Memory B cell (primary cell): ENCODE results near the gene BCL7C.

ENCODE experiments used
- ATAC-seq: fragments of 150-1000 bp; cut with Tn5 transposase; 2 replicates; pipeline ENCODE4 v1.10.0; 2021; ENCODE audit warnings: low read depth, mild to moderate bottlenecking, moderate library complexity
- DNase-seq, 2 donors: peaks; one replicate each; pipeline ENCODE4 v3.0.0; 2022; ENCODE audit warnings: low spot score in 2 of 2
- H3K27ac Mint-ChIP-seq: one replicate; pipeline ENCODE4 v1.8.0; 2022; ENCODE audit warnings: mild to moderate bottlenecking, moderate library complexity, mixed read lengths
- H3K27me3 Mint-ChIP-seq: one replicate; pipeline ENCODE4 v1.8.0; 2022; ENCODE audit warnings: mixed read lengths
- H3K36me3 Mint-ChIP-seq: one replicate; pipeline ENCODE4 v1.8.0; 2022; ENCODE audit warnings: mild to moderate bottlenecking, mixed read lengths
- H3K4me1 Mint-ChIP-seq: one replicate; pipeline ENCODE4 v1.8.0; 2022; ENCODE audit warnings: mixed read lengths
- H3K4me3 Mint-ChIP-seq: one replicate; pipeline ENCODE4 v1.8.0; 2022; ENCODE audit warnings: mild to moderate bottlenecking, moderate library complexity, mixed read lengths
- H3K9me3 Mint-ChIP-seq: one replicate; pipeline ENCODE4 v1.8.0; 2022; ENCODE audit warnings: mixed read lengths

Gene BCL7C

GRCh38 chr16:30925995-30926811 is 32.3 kb upstream of the BCL7C start:
- peaks cover 21% of the 10 kb centered on the region for H3K4me1 Mint-ChIP-seq
- no peak overlapping the region for H3K4me3 Mint-ChIP-seq
- DNase-seq: no peak
- ATAC-seq: no peak
- peak overlapping the region; percentile 29 for H3K27ac Mint-ChIP-seq
- no peaks in the 10 kb centered on the region for H3K27me3 Mint-ChIP-seq
- no peaks in the 10 kb centered on the region for H3K9me3 Mint-ChIP-seq
- H3K36me3 Mint-ChIP-seq: peaks cover 8% of the 10 kb centered on the region

GRCh38 chr16:30925632-30925987 is 31.7 kb upstream of the BCL7C start:
- Mint-ChIP-seq H3K27ac (no peak overlapping the region), H3K27me3 (no peaks in the 10 kb centered on the region), H3K36me3 (peaks cover 4% of the 10 kb centered on the region), H3K4me3 (no peak overlapping the region), H3K4me1 (peaks cover 26% of the 10 kb centered on the region), H3K9me3 (no peaks in the 10 kb centered on the region)
- ATAC-seq (no peak), DNase-seq (no peak)

GRCh38 chr16:30924913-30925631 is 31.2 kb upstream of the BCL7C start:
- no peak overlapping the region for H3K27ac Mint-ChIP-seq
- H3K4me1 Mint-ChIP-seq: peaks cover 26% of the 10 kb centered on the region

GRCh38 chr16:30924076-30924912 is 30.4 kb upstream of the BCL7C start:
- peaks cover 4% of the 10 kb centered on the region for H3K36me3 Mint-ChIP-seq
- no peak for ATAC-seq
- no peaks in the 10 kb centered on the region for H3K27me3 Mint-ChIP-seq
- H3K9me3 Mint-ChIP-seq: no peaks in the 10 kb centered on the region
- DNase-seq: peak in 1 of 2 donors; percentile 36
- no peak overlapping the region for H3K27ac Mint-ChIP-seq
- H3K4me3 Mint-ChIP-seq: peak overlapping the region; percentile 84
- peaks cover 26% of the 10 kb centered on the region for H3K4me1 Mint-ChIP-seq

More at GRCh38 chr16:30924913-30925631, 31.2 kb upstream of the BCL7C start:
- Mint-ChIP-seq H3K36me3 (peaks cover 4% of the 10 kb centered on the region), H3K4me3 (peak overlapping the region; percentile 84), H3K27me3 (no peaks in the 10 kb centered on the region), H3K9me3 (no peaks in the 10 kb centered on the region)
- ATAC-seq: no peak
- peak in 1 of 2 donors; percentile 25 for DNase-seq

- Mint-ChIP-seq H3K27ac (peak within 1 kb of the TSS; percentile 99), H3K36me3 (peaks cover 6% of the 10 kb centered on the region), H3K4me3 (peak within 1 kb of the TSS; percentile 99), H3K27me3 (no peaks in the 10 kb centered on the region), H3K9me3 (no peaks in the 10 kb centered on the region), H3K4me1 (peaks cover 29% of the 10 kb centered on the region)
- DNase-seq (no peak), ATAC-seq (no peak)
Observed at GRCh38 chr16:30923554-30924075, 29.7 kb upstream of the BCL7C start, which contains the start of gene FBXL19. Gene FBXL19, plus strand, starts transcription at chr16:30923572. Its CDS starts 2,183 bp downstream, at chr16:30925755.

- DNase-seq (peak; percentile 81 to 90), ATAC-seq (peak; percentile 69)
- no peaks in the 10 kb centered on the region for H3K9me3 Mint-ChIP-seq
- peak overlapping the region; percentile 99 for H3K4me3 Mint-ChIP-seq
- H3K27ac Mint-ChIP-seq: peak overlapping the region; percentile 99
- no peaks in the 10 kb centered on the region for H3K27me3 Mint-ChIP-seq
- peaks cover 29% of the 10 kb centered on the region for H3K4me1 Mint-ChIP-seq
- peaks cover 7% of the 10 kb centered on the region for H3K36me3 Mint-ChIP-seq
Observed at GRCh38 chr16:30922960-30923535, 29.2 kb upstream of the BCL7C start.

GRCh38 chr16:30922420-30922959 is 28.6 kb upstream of the BCL7C start:
- Mint-ChIP-seq H3K36me3 (peaks cover 7% of the 10 kb centered on the region), H3K4me3 (peak overlapping the region; percentile 99), H3K27me3 (no peaks in the 10 kb centered on the region), H3K27ac (peak overlapping the region; percentile 99), H3K9me3 (no peaks in the 10 kb centered on the region), H3K4me1 (peaks cover 27% of the 10 kb centered on the region)
- ATAC-seq (peak; percentile 72), DNase-seq (peak; percentile 94 to 99)

- Mint-ChIP-seq H3K27me3 (no peaks in the 10 kb centered on the region), H3K9me3 (no peaks in the 10 kb centered on the region), H3K4me1 (peaks cover 27% of the 10 kb centered on the region), H3K36me3 (peaks cover 7% of the 10 kb centered on the region), H3K4me3 (peak overlapping the region; percentile 99), H3K27ac (peak overlapping the region; percentile 99)
- ATAC-seq (peak; percentile 9), DNase-seq (peak; percentile 87 to 89)
Observed at GRCh38 chr16:30921748-30922419, 28.0 kb upstream of the BCL7C start.

GRCh38 chr16:30921459-30921747 is 27.5 kb upstream of the BCL7C start:
- no peak for ATAC-seq
- no peak for DNase-seq
- Mint-ChIP-seq H3K27ac (peak overlapping the region; percentile 99), H3K9me3 (no peaks in the 10 kb centered on the region), H3K36me3 (peaks cover 3% of the 10 kb centered on the region), H3K4me3 (peak overlapping the region; percentile 99), H3K27me3 (no peaks in the 10 kb centered on the region), H3K4me1 (peaks cover 23% of the 10 kb centered on the region)

GRCh38 chr16:30920891-30921290 is 27.0 kb upstream of the BCL7C start:
- peak overlapping the region; percentile 45 for H3K4me3 Mint-ChIP-seq

GRCh38 chr16:30918614-30919013 is 24.7 kb upstream of the BCL7C start:
- Mint-ChIP-seq H3K27ac (no peak overlapping the region), H3K9me3 (no peaks in the 10 kb centered on the region), H3K36me3 (peaks cover 2% of the 10 kb centered on the region), H3K4me3 (no peak overlapping the region), H3K4me1 (peaks cover 14% of the 10 kb centered on the region), H3K27me3 (no peaks in the 10 kb centered on the region)
- DNase-seq (no peak), ATAC-seq (no peak)

More at GRCh38 chr16:30920891-30921290, 27.0 kb upstream of the BCL7C start:
- no peaks in the 10 kb centered on the region for H3K9me3 Mint-ChIP-seq
- peaks cover 19% of the 10 kb centered on the region for H3K4me1 Mint-ChIP-seq
- ATAC-seq (no peak), DNase-seq (no peak)
- H3K36me3 Mint-ChIP-seq: peaks cover 2% of the 10 kb centered on the region
- H3K27me3 Mint-ChIP-seq: no peaks in the 10 kb centered on the region
- H3K27ac Mint-ChIP-seq: no peak overlapping the region

GRCh38 chr16:30914830-30915229 is 21.0 kb upstream of the BCL7C start:
- no peaks in the 10 kb centered on the region for H3K27me3 Mint-ChIP-seq
- ATAC-seq: no peak
- H3K4me1 Mint-ChIP-seq: peaks cover 9% of the 10 kb centered on the region
- peaks cover 2% of the 10 kb centered on the region for H3K36me3 Mint-ChIP-seq
- H3K4me3 Mint-ChIP-seq: no peak overlapping the region
- H3K27ac Mint-ChIP-seq: no peak overlapping the region
- no peaks in the 10 kb centered on the region for H3K9me3 Mint-ChIP-seq
- no peak for DNase-seq
